B cell (primary cell): Measurements from ENCODE around the gene BCL7C. TPM values are rescaled to one million over a fixed set of nuclear protein-coding genes. Genes with fewer than 3 reads are reported as not detected.

ENCODE experiments used
- ATAC-seq: fragments of 200-7000 bp; cut with Tn5 transposase; one replicate; pipeline ENCODE4 v1.10.0; 2021; ENCODE audit warnings: low read depth, mild to moderate bottlenecking, moderate number of reproducible peaks, moderate library complexity
- CTCF ChIA-PET: fragments of 350-600 bp; sonication (Branson Sonifier 250); formaldehyde crosslinking; loops from one replicate; lab custom pipeline; 2021; ENCODE audit warnings: antibody characterized with exemption, inconsistent platforms; lab: Charles Lee
- POLR2A ChIA-PET: fragments of 350-600 bp; sonication (Branson Sonifier 250); formaldehyde crosslinking; loops from one replicate; lab custom pipeline; 2021; ENCODE audit warnings: antibody characterized with exemption; lab: Charles Lee
- DNase-seq: peaks from one replicate; pipeline ENCODE4 v3.0.0; 2013
- H2AFZ ChIP-seq: 2 replicates; pipeline ENCODE4 v1.6.1; 2012; ENCODE audit warnings: mild to moderate bottlenecking, low read depth, low read length; ENCODE audit not compliant: insufficient read depth, poor library complexity, severe bottlenecking
- H3K27ac ChIP-seq, 2 donors: 1 replicate in 1 of 2; 2 replicates in 1 of 2; pipeline ENCODE4 v1.5.1; 2012 to 2013; ENCODE audit warnings: low read length in 2 of 2, mild to moderate bottlenecking in 2 of 2, moderate library complexity in 1 of 2
- H3K27me3 ChIP-seq, 4 experiments: fragments of 200-600 bp in 1 of 4; sonication (generic) in 1 of 4; replicated peaks in 1 of 4; 1 replicate in 2 of 4; 2 replicates in 2 of 4; pipeline versions ENCODE4 v1.6.1 to v1.7.0; 2013 to 2016; ENCODE audit warnings: low read length in 3 of 4, mild to moderate bottlenecking in 2 of 4, mixed read lengths in 1 of 4, moderate library complexity in 1 of 4; ENCODE audit not compliant: insufficient read depth in 4 of 4, control insufficient read depth in 3 of 4; ENCODE audit errors: control extremely low read depth in 1 of 4
- H3K36me3 ChIP-seq, 2 experiments: replicated peaks in 1 of 2; 1 replicate in 1 of 2; 2 replicates in 1 of 2; pipeline versions ENCODE4 v1.6.1 to v1.7.1; 2013; ENCODE audit warnings: low read length in 1 of 2; ENCODE audit not compliant: insufficient read depth in 2 of 2, control insufficient read depth in 1 of 2; ENCODE audit errors: control extremely low read depth in 1 of 2, extremely low read depth in 1 of 2
- H3K4me1 ChIP-seq, 2 donors: fragments of 200-600 bp in 1 of 2; sonication (generic) in 1 of 2; 1 replicate in 1 of 2; 2 replicates in 1 of 2; pipeline versions ENCODE4 v1.5.1 to v1.6.1; 2013 to 2017; ENCODE audit warnings: low read length in 2 of 2; ENCODE audit not compliant: control insufficient read depth in 2 of 2, insufficient read depth in 2 of 2
- H3K4me2 ChIP-seq: replicated peaks from 2 replicates; pipeline ENCODE3; 2012; ENCODE audit warnings: mild to moderate bottlenecking, low read depth, low read length; ENCODE audit not compliant: poor library complexity, severe bottlenecking
- H3K4me3 ChIP-seq, 5 experiments: fragments of 200-600 bp in 1 of 5; sonication (generic) in 1 of 5; 1 replicate in 3 of 5; 2 replicates in 2 of 5; pipeline versions ENCODE4 v1.5.1 to v1.7.0; 2011 to 2016; ENCODE audit warnings: low read length in 4 of 5, mild to moderate bottlenecking in 4 of 5, low read depth in 2 of 5, control low read depth in 1 of 5, moderate library complexity in 1 of 5; ENCODE audit not compliant: insufficient read depth in 1 of 5; ENCODE audit errors: control extremely low read depth in 1 of 5, extremely low read depth in 1 of 5
- H3K79me2 ChIP-seq: fragments of 200-600 bp; sonication (generic); one replicate; pipeline ENCODE4 v1.6.0; 2016; ENCODE audit warnings: low read length; ENCODE audit not compliant: control insufficient read depth, insufficient read depth
- H3K9ac ChIP-seq: fragments of 200-600 bp; sonication (generic); 2 replicates; pipeline ENCODE4 v1.6.1; 2017; ENCODE audit warnings: mild to moderate bottlenecking, low read length, moderate library complexity
- H3K9me3 ChIP-seq, 3 donors: one replicate each; pipeline versions ENCODE4 v1.6.1 to v1.7.1; 2013; ENCODE audit warnings: low read length in 2 of 3; ENCODE audit not compliant: control insufficient read depth in 2 of 3, insufficient read depth in 1 of 3; ENCODE audit errors: control extremely low read depth in 1 of 3
- H4K20me1 ChIP-seq: 2 replicates; pipeline ENCODE4 v1.6.0; 2012; ENCODE audit warnings: mild to moderate bottlenecking, low read length; ENCODE audit not compliant: insufficient read depth, control insufficient read depth, poor library complexity, severe bottlenecking
- H3K27ac Mint-ChIP-seq: one replicate; pipeline ENCODE4 v1.8.0; 2021; ENCODE audit warnings: mixed read lengths
- H3K27me3 Mint-ChIP-seq: one replicate; pipeline ENCODE4 v1.8.0; 2021; ENCODE audit warnings: mixed read lengths
- H3K4me1 Mint-ChIP-seq: one replicate; pipeline ENCODE4 v1.8.0; 2021; ENCODE audit warnings: mixed read lengths
- H3K4me3 Mint-ChIP-seq: one replicate; pipeline ENCODE4 v1.8.0; 2021; ENCODE audit warnings: mixed read lengths
- H3K9me3 Mint-ChIP-seq: one replicate; pipeline ENCODE4 v1.8.0; 2022; ENCODE audit warnings: mixed read lengths; ENCODE audit not compliant: insufficient read depth
- CTCF ChIP-seq: fragments of 200-600 bp; IDR thresholded peaks from one replicate; pipeline ENCODE4 v1.8.0; 2022; ENCODE audit warnings: antibody characterized with exemption, mild to moderate bottlenecking
- EZH2 ChIP-seq: IDR thresholded peaks from 2 replicates; pipeline ENCODE4 v1.6.1; 2012; ENCODE audit warnings: borderline replicate concordance, low read depth, mild to moderate bottlenecking, moderate library complexity, low read length; ENCODE audit not compliant: insufficient read depth, poor library complexity, severe bottlenecking
- WGBS: methylation state at CpG from one replicate; pipeline ENCODE4 v1.1.5; 2013; ENCODE audit warnings: missing lambda C conversion rate; ENCODE audit not compliant: insufficient coverage; 5-methylcytosine and 5-hydroxymethylcytosine counted together
- intact Hi-C: fragments of 100-400 bp; cut with micrococcal nuclease; formaldehyde crosslinking; loops from one replicate; pipeline ENCODE4 v1.10.0; 2022
- polyA plus RNA-seq: library from polyadenylated mRNA; depleted of rRNA; stranded (reverse); fragments of >200 nt; gene quantifications from 2 replicates; pipeline ENCODE4 v1.2.3, GENCODE V29; 2012
- total RNA-seq, 2 donors: library from RNA; stranded (reverse); fragments of 120-200 nt in 1 of 2; gene quantifications; 1 replicate in 1 of 2; 2 replicates in 1 of 2; pipeline versions ENCODE4 v1.2.3 to v1.2.4, GENCODE V29; 2013 to 2022

Gene BCL7C
- total and polyA plus RNA-seq, 2 donors (not counting 1 experiment from before 2014, with no cell fraction given): 17.1 to 30.5 TPM

GRCh38 chr16:30882429-30883310 is 11.2 kb downstream of the BCL7C start:
- intact Hi-C loops: no loop called here
- Histone ChIP-seq H3K9ac (no peak overlapping the region), H3K4me1 (peaks cover 8 to 21% of the 10 kb centered on the region in 2 donors), H3K27ac (no peak overlapping the region), H3K4me2 (no peak overlapping the region), H3K9me3 (no peaks in the 10 kb centered on the region), H3K27me3 (no peaks in the 10 kb centered on the region), H4K20me1 (no peaks in the 10 kb centered on the region), H3K4me3 (no peak overlapping the region), H2AFZ (no peak overlapping the region), H3K36me3 (peaks cover 2 to 11% of the 10 kb centered on the region in 2 experiments), H3K79me2 (peaks cover 37% of the 10 kb centered on the region)
- ChIA-PET POLR2A (interaction anchor here (0.7 kb wide), 1 partner anchor 9 kb away, joined by 4 read pairs; no protein-coding TSS in a partner anchor), CTCF (interaction anchor here (2.3 kb wide), 1 partner anchor 19 kb away, joined by 6 read pairs; no protein-coding TSS in a partner anchor)
- TF ChIP-seq EZH2: no peak
- TF ChIP-seq CTCF: no peak
- Mint-ChIP-seq H3K9me3 (no peaks in the 10 kb centered on the region), H3K27me3 (no peaks in the 10 kb centered on the region), H3K4me3 (no peak overlapping the region), H3K4me1 (peaks cover 27% of the 10 kb centered on the region), H3K27ac (peak overlapping the region; percentile 55)
- ATAC-seq (no peak), DNase-seq (no peak)
- 87% methylated on average over 3 of the region's 4 CpGs for WGBS
